Measurements from ENCODE around the gene HOXA4.

The HOXA4 gene

GRCh38 chr7:27130540-27131389, at the start of gene HOXA4:
Gene HOXA4 (minus strand): TSS chr7:27130757. CDS start chr7:27130733, 24 bp downstream.
- DNase-seq: peak; percentile 90

- DNase-seq: peak; percentile 70
Observed at GRCh38 chr7:27179503-27180430, 49.2 kb upstream of the HOXA4 start.

- DNase-seq: no peak
Observed at GRCh38 chr7:27179030-27179429, 48.5 kb upstream of the HOXA4 start.

GRCh38 chr7:27178366-27178765, 47.8 kb upstream of the HOXA4 start:
- no peak for DNase-seq

- DNase-seq: peak; percentile 66
Observed at GRCh38 chr7:27177795-27178320, 47.3 kb upstream of the HOXA4 start.

GRCh38 chr7:27176962-27177794, 46.6 kb upstream of the HOXA4 start:
- no peak for DNase-seq

GRCh38 chr7:27176524-27176845, 45.9 kb upstream of the HOXA4 start:
- no peak for DNase-seq

GRCh38 chr7:27175626-27176523, 45.3 kb upstream of the HOXA4 start:
- DNase-seq: no peak

- no peak for DNase-seq
Observed at GRCh38 chr7:27174874-27175625, 44.5 kb upstream of the HOXA4 start.

- peak; percentile 47 for DNase-seq
Observed at GRCh38 chr7:27173956-27174873, 43.7 kb upstream of the HOXA4 start, which contains the start of gene HOXA10. Gene HOXA10 (minus strand): TSS chr7:27174320. CDS start chr7:27174306, 14 bp downstream.

GRCh38 chr7:27173511-27173955, 43.0 kb upstream of the HOXA4 start:
- DNase-seq: no peak

- DNase-seq: peak; percentile 56
Observed at GRCh38 chr7:27172823-27173510, 42.4 kb upstream of the HOXA4 start.

- peak; percentile 29 for DNase-seq
Observed at GRCh38 chr7:27172315-27172774, 41.8 kb upstream of the HOXA4 start.

GRCh38 chr7:27171637-27172314, 41.2 kb upstream of the HOXA4 start:
- DNase-seq: peak; percentile 60

GRCh38 chr7:27171325-27171636, 40.7 kb upstream of the HOXA4 start:
- DNase-seq: no peak

- no peak for DNase-seq
Observed at GRCh38 chr7:27170426-27171324, 40.1 kb upstream of the HOXA4 start.
